Natural killer cell (primary cell): ENCODE data around the gene NOL3. TPM values are rescaled to one million over a fixed set of nuclear protein-coding genes. Genes with fewer than 3 reads are reported as not detected.

Experiments
- ATAC-seq, 3 donors: fragments of 150-1000 bp in 2 of 3; fragments of 200-7000 bp in 1 of 3; cut with Tn5 transposase; 1 replicate in 1 of 3; 2 replicates in 2 of 3; pipeline ENCODE4 v1.10.0; 2021; ENCODE audit warnings: mild to moderate bottlenecking in 2 of 3, moderate library complexity in 2 of 3
- DNase-seq, 2 donors: peaks; one replicate each; pipeline versions ENCODE4 v3.0.0 to v3.0.0-alpha.2; 2013 to 2021; ENCODE audit warnings: mixed read lengths in 1 of 2
- H3K27ac ChIP-seq: one replicate; pipeline ENCODE4 v1.5.1; 2013; ENCODE audit warnings: mild to moderate bottlenecking, low read length
- H3K27me3 ChIP-seq: one replicate; pipeline ENCODE4 v1.6.1; 2013; ENCODE audit warnings: low read length; ENCODE audit not compliant: control insufficient read depth, insufficient read depth
- H3K36me3 ChIP-seq: one replicate; pipeline ENCODE4 v1.6.1; 2013; ENCODE audit warnings: low read length; ENCODE audit not compliant: control insufficient read depth, insufficient read depth
- H3K4me1 ChIP-seq: one replicate; pipeline ENCODE4 v1.6.1; 2013; ENCODE audit warnings: low read length; ENCODE audit not compliant: control insufficient read depth, insufficient read depth
- H3K4me3 ChIP-seq: one replicate; pipeline ENCODE4 v1.5.1; 2013; ENCODE audit warnings: low read length
- H3K9me3 ChIP-seq: one replicate; pipeline ENCODE4 v1.6.1; 2013; ENCODE audit warnings: low read length; ENCODE audit not compliant: control insufficient read depth, insufficient read depth
- H3K27ac Mint-ChIP-seq, 2 donors: one replicate each; pipeline ENCODE4 v1.8.0; 2022; ENCODE audit warnings: mild to moderate bottlenecking in 2 of 2, mixed read lengths in 2 of 2, moderate library complexity in 1 of 2
- H3K27me3 Mint-ChIP-seq, 2 donors: one replicate each; pipeline ENCODE4 v1.8.0; 2022; ENCODE audit warnings: low read depth in 2 of 2, mixed read lengths in 2 of 2
- H3K36me3 Mint-ChIP-seq: one replicate; pipeline ENCODE4 v1.8.0; 2022; ENCODE audit warnings: mixed read lengths
- H3K4me1 Mint-ChIP-seq, 2 donors: one replicate each; pipeline ENCODE4 v1.8.0; 2022; ENCODE audit warnings: mixed read lengths in 2 of 2
- H3K4me3 Mint-ChIP-seq: one replicate; pipeline ENCODE4 v1.8.0; 2022; ENCODE audit warnings: mild to moderate bottlenecking, moderate library complexity, mixed read lengths
- H3K9me3 Mint-ChIP-seq, 2 donors: one replicate each; pipeline ENCODE4 v1.8.0; 2022; ENCODE audit warnings: mixed read lengths in 2 of 2
- CTCF ChIP-seq: fragments of 200-600 bp; IDR thresholded peaks from one replicate; pipeline ENCODE4 v1.8.0; 2022; ENCODE audit warnings: antibody characterized with exemption
- WGBS: methylation state at CpG from one replicate; pipeline ENCODE4 v1.1.7; 2013; ENCODE audit warnings: missing lambda C conversion rate; ENCODE audit not compliant: insufficient coverage; 5-methylcytosine and 5-hydroxymethylcytosine counted together
- intact Hi-C: fragments of 100-400 bp; cut with micrococcal nuclease; formaldehyde crosslinking; loops from one replicate; pipeline ENCODE4 v1.14.2; 2022
- total RNA-seq, 4 donors: library from RNA; stranded (reverse); fragments of 120-200 nt in 1 of 4; gene quantifications; one replicate each; pipeline versions ENCODE4 v1.2.3 to v1.2.4, GENCODE V29; 2013 to 2022

The NOL3 gene
- total RNA-seq, 3 donors from 2014 or later (not counting 1 experiment from before 2014, with no cell fraction given), result 0.88 to 1.3 (median 1.3) TPM

- Histone ChIP-seq H3K4me3 (no peak overlapping the region), H3K27ac (no peak overlapping the region), H3K9me3 (no peaks in the 10 kb centered on the region), H3K36me3 (peaks cover 44% of the 10 kb centered on the region), H3K4me1 (no peaks in the 10 kb centered on the region), H3K27me3 (no peaks in the 10 kb centered on the region)
- TF ChIP-seq CTCF, result no peak
- H3K27ac Mint-ChIP-seq, result no peak overlapping the region
- no peak overlapping the region for H3K4me3 Mint-ChIP-seq
- WGBS, result 96% methylated on average over 39 of the region's 40 CpGs
- intact Hi-C loops, result no loop called here
- no peaks in the 10 kb centered on the region for H3K9me3 Mint-ChIP-seq
- ATAC-seq (no peak), DNase-seq (no peak)
- peaks cover 9 to 10% of the 10 kb centered on the region in 2 donors for H3K4me1 Mint-ChIP-seq
- peaks cover 4% of the 10 kb centered on the region for H3K36me3 Mint-ChIP-seq
- H3K27me3 Mint-ChIP-seq, result no peaks in the 10 kb centered on the region
Observed at GRCh38 chr16:67201411-67202345, 31.3 kb downstream of the NOL3 start.

- 99% methylated on average over 12 of the region's 12 CpGs for WGBS
Observed at GRCh38 chr16:67202426-67202825, 32.1 kb downstream of the NOL3 start.

GRCh38 chr16:67202956-67203493 is 32.7 kb downstream of the NOL3 start:
- no peaks in the 10 kb centered on the region for H3K27me3 Mint-ChIP-seq
- intact Hi-C loops, result no loop called here
- no peaks in the 10 kb centered on the region for H3K36me3 Mint-ChIP-seq
- no peaks in the 10 kb centered on the region for H3K9me3 Mint-ChIP-seq
- Histone ChIP-seq H3K27ac (no peak overlapping the region), H3K9me3 (no peaks in the 10 kb centered on the region), H3K4me3 (no peak overlapping the region), H3K4me1 (no peaks in the 10 kb centered on the region), H3K27me3 (no peaks in the 10 kb centered on the region), H3K36me3 (peaks cover 33% of the 10 kb centered on the region)
- no peak for DNase-seq
- no peak overlapping the region for H3K4me3 Mint-ChIP-seq
- no peak overlapping the region for H3K27ac Mint-ChIP-seq
- no peak for ATAC-seq
- peaks cover 4 to 9% of the 10 kb centered on the region in 2 donors for H3K4me1 Mint-ChIP-seq
- WGBS, result 96% methylated on average over 23 of the region's 23 CpGs
- TF ChIP-seq CTCF, result no peak

More at GRCh38 chr16:67202426-67202825, 32.1 kb downstream of the NOL3 start:
- Mint-ChIP-seq H3K9me3 (no peaks in the 10 kb centered on the region), H3K4me1 (peaks cover 4 to 9% of the 10 kb centered on the region in 2 donors), H3K4me3 (no peak overlapping the region), H3K27me3 (no peaks in the 10 kb centered on the region), H3K27ac (no peak overlapping the region), H3K36me3 (no peaks in the 10 kb centered on the region)
- Histone ChIP-seq H3K36me3 (peaks cover 37% of the 10 kb centered on the region), H3K4me1 (no peaks in the 10 kb centered on the region), H3K4me3 (no peak overlapping the region), H3K27me3 (no peaks in the 10 kb centered on the region), H3K27ac (no peak overlapping the region), H3K9me3 (no peaks in the 10 kb centered on the region)
- ATAC-seq, result no peak
- intact Hi-C loops, result no loop called here
- no peak for DNase-seq
- no peak for TF ChIP-seq CTCF
